GM12873 (cell line): ENCODE measurements around the gene PVALB.

Experiments used
- TF ChIP-seq, protein P1 (sequence below): IDR thresholded peaks from 2 replicates; pipeline ENCODE4 v1.5.1; 2012; ENCODE audit warnings: low read depth, mild to moderate bottlenecking, moderate library complexity, low read length, control low read depth; ENCODE audit not compliant: insufficient read depth; ENCODE audit errors: missing control alignments

The PVALB gene

DNA sequence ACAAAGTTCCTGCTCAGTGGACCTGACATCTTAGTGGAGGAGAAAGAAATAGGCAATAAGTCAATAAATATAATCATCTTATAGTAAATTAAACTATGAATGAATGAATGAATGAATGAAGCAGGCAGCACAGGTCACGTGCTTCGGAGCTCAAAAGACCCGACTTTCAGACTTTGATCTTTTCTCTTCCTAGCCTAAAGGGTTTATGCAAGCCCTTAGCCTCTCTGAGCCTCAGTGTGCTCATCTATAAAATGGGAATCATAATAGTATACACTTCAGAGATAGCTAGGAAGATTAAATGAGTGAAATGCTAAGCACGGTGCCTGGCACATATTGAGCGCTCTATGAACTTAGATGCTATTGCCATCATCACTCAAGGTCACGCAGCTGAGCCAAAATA lies 7.5 kb downstream of the PVALB start:
- TF ChIP-seq, protein P1, sequence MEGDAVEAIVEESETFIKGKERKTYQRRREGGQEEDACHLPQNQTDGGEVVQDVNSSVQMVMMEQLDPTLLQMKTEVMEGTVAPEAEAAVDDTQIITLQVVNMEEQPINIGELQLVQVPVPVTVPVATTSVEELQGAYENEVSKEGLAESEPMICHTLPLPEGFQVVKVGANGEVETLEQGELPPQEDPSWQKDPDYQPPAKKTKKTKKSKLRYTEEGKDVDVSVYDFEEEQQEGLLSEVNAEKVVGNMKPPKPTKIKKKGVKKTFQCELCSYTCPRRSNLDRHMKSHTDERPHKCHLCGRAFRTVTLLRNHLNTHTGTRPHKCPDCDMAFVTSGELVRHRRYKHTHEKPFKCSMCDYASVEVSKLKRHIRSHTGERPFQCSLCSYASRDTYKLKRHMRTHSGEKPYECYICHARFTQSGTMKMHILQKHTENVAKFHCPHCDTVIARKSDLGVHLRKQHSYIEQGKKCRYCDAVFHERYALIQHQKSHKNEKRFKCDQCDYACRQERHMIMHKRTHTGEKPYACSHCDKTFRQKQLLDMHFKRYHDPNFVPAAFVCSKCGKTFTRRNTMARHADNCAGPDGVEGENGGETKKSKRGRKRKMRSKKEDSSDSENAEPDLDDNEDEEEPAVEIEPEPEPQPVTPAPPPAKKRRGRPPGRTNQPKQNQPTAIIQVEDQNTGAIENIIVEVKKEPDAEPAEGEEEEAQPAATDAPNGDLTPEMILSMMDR, result no peak

DNA sequence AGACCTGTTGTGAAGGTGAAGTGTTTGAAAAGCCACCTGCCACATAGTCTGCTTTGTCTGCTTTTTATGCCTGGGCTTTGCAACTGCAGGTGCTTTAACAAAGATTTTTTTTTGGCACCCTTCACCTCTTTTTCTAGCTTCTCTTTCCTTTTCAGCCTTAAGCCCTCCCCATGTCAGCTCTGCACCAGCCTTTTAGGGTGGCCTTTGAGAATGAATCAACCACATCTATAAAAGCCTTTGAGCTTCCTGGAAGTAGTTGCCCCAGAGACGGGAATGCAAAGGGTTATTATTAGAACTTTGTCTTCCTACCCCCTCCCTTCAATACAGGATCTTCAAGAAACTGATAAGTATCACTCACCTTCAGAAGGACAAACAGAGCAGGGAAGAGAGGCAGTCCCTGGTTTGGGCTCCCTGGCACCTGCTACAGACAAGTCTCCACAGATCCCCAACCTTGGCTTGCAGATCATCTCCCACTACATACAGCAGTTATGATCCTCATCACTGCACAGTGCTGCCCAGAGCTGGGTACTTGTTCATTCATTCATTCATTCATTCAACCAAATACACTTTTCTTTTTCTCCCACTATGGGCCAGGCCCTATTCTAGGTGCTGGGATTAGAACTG lies 8.0 kb downstream of the PVALB start:
- TF ChIP-seq, protein P1, result no peak

DNA sequence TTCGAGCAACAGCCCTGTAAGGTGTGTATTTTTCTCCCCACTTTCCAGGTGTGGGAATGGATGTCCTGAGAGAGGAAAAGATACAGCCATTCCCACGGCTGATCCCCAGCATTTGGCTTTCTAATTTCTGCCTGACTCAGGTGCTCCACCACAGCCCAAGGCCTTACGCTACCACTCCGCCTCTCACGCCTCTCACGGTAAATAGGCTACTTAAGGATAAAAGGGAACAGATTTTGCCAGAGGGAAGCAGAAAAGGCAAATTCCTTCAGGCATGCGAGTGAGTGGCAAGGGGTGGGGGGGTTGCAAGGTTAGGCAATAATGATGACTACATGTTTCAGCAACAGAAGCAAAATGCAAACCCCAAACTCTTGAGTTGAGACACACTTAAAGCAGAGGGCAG lies 9.2 kb downstream of the PVALB start:
- TF ChIP-seq, protein P1, result no peak

DNA sequence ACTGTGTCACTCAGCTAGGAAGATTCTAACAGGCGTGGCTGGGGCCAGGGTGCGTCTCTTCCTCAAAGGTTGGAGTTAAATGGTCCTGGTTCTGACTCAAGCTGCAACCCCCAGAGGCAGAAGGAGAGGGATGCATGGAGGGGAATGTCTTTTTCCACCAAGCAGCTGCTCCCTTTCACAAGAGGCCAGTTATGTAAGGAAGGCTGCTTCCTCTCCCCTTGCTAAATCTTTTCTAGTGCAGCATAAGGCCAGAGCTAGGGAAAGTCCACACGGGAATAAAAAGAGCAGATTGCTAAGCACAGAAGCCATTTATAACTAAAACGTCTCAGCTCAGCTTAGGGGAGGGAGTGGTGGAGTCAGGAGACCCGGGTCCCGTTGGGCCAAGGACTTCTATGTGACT lies 10.0 kb downstream of the PVALB start:
- TF ChIP-seq, protein P1, result no peak

DNA sequence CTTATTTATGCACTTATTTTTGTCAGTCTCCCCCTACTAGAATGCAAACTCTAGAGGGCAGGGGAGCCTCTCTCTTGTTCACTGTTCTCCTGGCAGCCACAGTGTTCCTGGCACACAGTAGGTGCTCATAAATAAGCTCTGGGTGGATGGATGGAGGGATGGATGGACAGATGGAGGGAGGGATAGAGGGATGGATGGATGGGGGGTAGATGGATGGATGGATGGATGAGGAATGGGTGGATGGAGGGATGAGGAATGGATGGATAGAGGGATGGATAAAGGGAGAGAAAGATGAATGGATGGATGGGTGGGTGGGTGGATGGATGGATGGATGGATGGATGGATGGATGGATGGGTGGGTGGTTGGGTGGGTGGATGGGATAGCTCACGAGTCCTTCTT lies 13.5 kb downstream of the PVALB start:
- TF ChIP-seq, protein P1, result no peak

DNA sequence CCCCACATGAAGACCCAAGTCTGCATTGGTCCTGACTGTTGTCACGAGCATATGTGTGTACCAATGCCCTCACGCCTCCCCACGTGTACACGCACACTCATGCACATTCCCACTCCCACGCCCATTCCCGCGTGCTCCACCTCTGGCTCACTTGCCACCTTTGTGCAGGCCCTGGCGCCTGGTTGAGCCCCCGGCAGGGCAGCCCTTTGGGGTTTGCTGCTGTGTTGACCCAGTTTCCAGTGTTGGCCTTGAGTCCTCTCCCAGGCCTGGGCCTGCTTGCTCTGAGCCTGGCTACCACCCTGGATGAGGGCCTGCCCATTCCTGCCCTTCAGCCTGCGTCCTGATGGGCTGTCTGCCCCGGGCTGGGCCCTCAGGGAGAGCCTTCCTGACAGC lies 18.2 kb downstream of the PVALB start:
- TF ChIP-seq, protein P1, result no peak

DNA sequence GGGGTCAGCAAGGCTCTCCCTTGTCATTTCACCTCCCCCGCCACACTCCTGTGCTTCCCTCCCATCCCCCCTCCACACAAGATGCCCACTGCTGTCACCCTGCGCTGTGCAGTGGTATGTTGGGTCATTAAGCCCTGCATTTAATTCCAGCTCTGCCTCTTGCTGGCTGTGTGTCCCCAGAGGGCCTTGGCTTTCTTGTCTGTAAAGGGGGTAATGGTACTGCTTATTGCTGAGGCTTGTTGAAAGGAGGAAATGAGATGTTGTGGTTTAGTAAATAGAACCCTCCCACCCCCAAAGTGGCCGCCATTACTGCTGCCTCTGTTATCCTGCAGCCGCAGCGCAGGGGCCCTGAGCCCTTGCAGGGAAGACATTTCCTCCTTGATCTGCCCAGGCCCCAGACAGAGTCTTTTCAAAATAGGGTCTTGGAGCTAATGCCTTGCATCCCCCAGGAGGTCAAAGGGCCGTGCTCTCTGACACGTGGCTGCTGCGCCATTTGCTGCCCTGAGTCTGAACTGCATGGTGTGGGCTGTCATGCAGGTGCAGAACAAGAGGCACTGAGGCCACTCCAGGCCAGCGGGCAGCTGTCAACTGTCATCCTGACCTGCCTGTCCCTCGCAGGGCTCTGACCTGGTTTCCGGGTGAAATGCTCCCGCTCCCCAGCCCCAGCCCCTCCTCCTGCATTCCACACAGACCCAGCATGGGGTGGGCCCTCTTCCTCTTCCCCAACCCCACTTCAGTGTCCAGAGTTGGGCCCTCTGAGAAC lies 18.7 kb downstream of the PVALB start:
- TF ChIP-seq, protein P1, result no peak
